GM19025 (cell line): ENCODE measurements around the gene PNMA6E.

Experiments
- ATAC-seq: cut with Tn5 transposase; IDR thresholded peaks from one replicate; pipeline ENCODE4 v1.9.1; 2021; ENCODE audit warnings: mild to moderate bottlenecking, low read depth, moderate library complexity; ENCODE audit not compliant: unreplicated experiment

Gene PNMA6E

GRCh38 chrX:153401133-153401764 lies at the start of gene PNMA6E:
Gene PNMA6E (minus strand): TSS chrX:153401350. CDS start chrX:153398849, 2,501 bp downstream.
- ATAC-seq: no peak

- no peak for ATAC-seq
Measured at GRCh38 chrX:153450949-153451277, 49.8 kb upstream of the PNMA6E start.

- no peak for ATAC-seq
Measured at GRCh38 chrX:153450114-153450948, 49.2 kb upstream of the PNMA6E start.

- ATAC-seq: no peak
Measured at GRCh38 chrX:153449368-153450113, 48.4 kb upstream of the PNMA6E start.

GRCh38 chrX:153448556-153449367 lies 47.6 kb upstream of the PNMA6E start:
- ATAC-seq: no peak

- ATAC-seq: no peak
Measured at GRCh38 chrX:153447581-153447960, 46.4 kb upstream of the PNMA6E start.

- no peak for ATAC-seq
Measured at GRCh38 chrX:153446950-153447580, 45.9 kb upstream of the PNMA6E start.

GRCh38 chrX:153446636-153446936 lies 45.4 kb upstream of the PNMA6E start:
- no peak for ATAC-seq

- no peak for ATAC-seq
Measured at GRCh38 chrX:153445856-153446635, 44.9 kb upstream of the PNMA6E start, which contains the start of gene TREX2. Gene TREX2 (minus strand): TSS chrX:153446056. CDS start chrX:153445430, 626 bp downstream.

- no peak for ATAC-seq
Measured at GRCh38 chrX:153445106-153445855, 44.1 kb upstream of the PNMA6E start.

GRCh38 chrX:153444333-153445011 lies 43.3 kb upstream of the PNMA6E start:
- ATAC-seq: no peak

- no peak for ATAC-seq
Measured at GRCh38 chrX:153443476-153444332, 42.6 kb upstream of the PNMA6E start.

GRCh38 chrX:153442463-153442862 lies 41.3 kb upstream of the PNMA6E start:
- no peak for ATAC-seq

- ATAC-seq: no peak
Measured at GRCh38 chrX:153441981-153442380, 40.8 kb upstream of the PNMA6E start.

GRCh38 chrX:153441296-153441695 lies 40.1 kb upstream of the PNMA6E start:
- ATAC-seq: no peak

- ATAC-seq: no peak
Measured at GRCh38 chrX:153440556-153441135, 39.5 kb upstream of the PNMA6E start.

- ATAC-seq: no peak
Measured at GRCh38 chrX:153439977-153440376, 38.8 kb upstream of the PNMA6E start.
